Stimulated activated CD8-positive, alpha-beta memory T cell treated with anti-CD3 and anti-CD28 coated beads, Interleukin-12 subunit alpha, Interleukin-12 subunit beta, amount 100 ng/mL, for 4 hours (primary cell): ENCODE measurements around the gene HSPBP1.
"Not testable (repeated sequence)": the region's sequence is repeated elsewhere in the genome, so short reads cannot be mapped to it uniquely, and the experiment has no call there.

ENCODE experiments used
- DNase-seq: peaks from one replicate; pipeline ENCODE4 v3.0.0-alpha.2; 2020; ENCODE audit warnings: low read depth

HSPBP1 gene

GRCh38 chr19:55232986-55233385, 46.9 kb downstream of the HSPBP1 start:
- no peak for DNase-seq

GRCh38 chr19:55232286-55232602, 47.7 kb downstream of the HSPBP1 start:
- DNase-seq = no peak

GRCh38 chr19:55231391-55232285, 48.3 kb downstream of the HSPBP1 start:
- no peak for DNase-seq

- no peak for DNase-seq
These were observed 49.1 kb downstream of the HSPBP1 start for GRCh38 chr19:55230780-55231179.

- DNase-seq = no peak
These were observed 49.6 kb downstream of the HSPBP1 start for GRCh38 chr19:55230329-55230728.

- DNase-seq = no peak
These were observed 50.1 kb downstream of the HSPBP1 start for GRCh38 chr19:55229789-55230182.

- DNase-seq = no peak
These were observed 50.6 kb downstream of the HSPBP1 start for GRCh38 chr19:55229145-55229788.

GRCh38 chr19:55228403-55229031, 51.4 kb downstream of the HSPBP1 start, which contains the start of gene TMEM86B:
TMEM86B (minus strand) TSS chr19:55228763; CDS start chr19:55228741, 22 bp downstream.
- no peak for DNase-seq

- DNase-seq = no peak
These were observed 51.9 kb downstream of the HSPBP1 start for GRCh38 chr19:55228015-55228391.

- no peak for DNase-seq
These were observed 52.5 kb downstream of the HSPBP1 start for GRCh38 chr19:55227241-55228014.

GRCh38 chr19:55226788-55227187, 53.1 kb downstream of the HSPBP1 start:
- DNase-seq = no peak

- DNase-seq = no peak
These were observed 53.6 kb downstream of the HSPBP1 start for GRCh38 chr19:55226273-55226672.

GRCh38 chr19:55225415-55225958, 54.4 kb downstream of the HSPBP1 start:
- no peak for DNase-seq

- not testable (repeated sequence) for DNase-seq
These were observed 55.1 kb downstream of the HSPBP1 start for GRCh38 chr19:55224679-55225414.

GRCh38 chr19:55224038-55224665, 55.8 kb downstream of the HSPBP1 start:
- no peak for DNase-seq

- DNase-seq = no peak
These were observed 56.4 kb downstream of the HSPBP1 start for GRCh38 chr19:55223291-55224037.

- DNase-seq = no peak
These were observed 59.4 kb downstream of the HSPBP1 start for GRCh38 chr19:55220525-55220924.

- DNase-seq = no peak
These were observed 63.3 kb downstream of the HSPBP1 start for GRCh38 chr19:55216461-55217198.

- DNase-seq = no peak
These were observed 66.4 kb downstream of the HSPBP1 start for GRCh38 chr19:55213547-55213946.
